GM18517 (cell line): ENCODE measurements around the gene CPT1C.

Source experiments
- ATAC-seq: cut with Tn5 transposase; IDR thresholded peaks from one replicate; pipeline ENCODE4 v1.9.1; 2021; ENCODE audit warnings: mild to moderate bottlenecking, moderate library complexity; ENCODE audit not compliant: unreplicated experiment

CPT1C gene

GRCh38 chr19:49690656-49691242 is at the start of gene CPT1C:
Gene CPT1C (plus strand): TSS chr19:49691116. CDS start chr19:49692253, 1,137 bp downstream.
- ATAC-seq = no peak

GRCh38 chr19:49641688-49642491 is 49.0 kb upstream of the CPT1C start, which contains the start of gene SCAF1:
Gene SCAF1 (plus strand): TSS chr19:49642209. CDS start chr19:49645027, 2,818 bp downstream.
- peak; percentile 52 for ATAC-seq

- ATAC-seq = no peak
Observed at GRCh38 chr19:49642492-49643035, 48.4 kb upstream of the CPT1C start.

GRCh38 chr19:49643466-49643865 is 47.5 kb upstream of the CPT1C start:
- no peak for ATAC-seq

GRCh38 chr19:49645592-49645991 is 45.3 kb upstream of the CPT1C start:
- ATAC-seq = no peak

- no peak for ATAC-seq
Observed at GRCh38 chr19:49645995-49646394, 44.9 kb upstream of the CPT1C start.

- ATAC-seq = no peak
Observed at GRCh38 chr19:49646586-49646985, 44.3 kb upstream of the CPT1C start.

- no peak for ATAC-seq
Observed at GRCh38 chr19:49651029-49651819, 39.7 kb upstream of the CPT1C start.

- ATAC-seq = no peak
Observed at GRCh38 chr19:49651820-49652550, 38.9 kb upstream of the CPT1C start.

- ATAC-seq = no peak
Observed at GRCh38 chr19:49652551-49653465, 38.1 kb upstream of the CPT1C start.

- ATAC-seq = no peak
Observed at GRCh38 chr19:49653466-49653806, 37.5 kb upstream of the CPT1C start.

- no peak for ATAC-seq
Observed at GRCh38 chr19:49654581-49654980, 36.3 kb upstream of the CPT1C start.

- no peak for ATAC-seq
Observed at GRCh38 chr19:49655570-49656455, 35.1 kb upstream of the CPT1C start.

GRCh38 chr19:49656456-49657109 is 34.3 kb upstream of the CPT1C start:
- no peak for ATAC-seq

GRCh38 chr19:49657493-49658138 is 33.3 kb upstream of the CPT1C start:
- no peak for ATAC-seq

GRCh38 chr19:49658139-49658517 is 32.8 kb upstream of the CPT1C start:
- ATAC-seq = no peak

- no peak for ATAC-seq
Observed at GRCh38 chr19:49658566-49659442, 32.1 kb upstream of the CPT1C start.
